Measurements from ENCODE around the gene HAUS3. TPM values are rescaled to one million over a fixed set of nuclear protein-coding genes. Genes with fewer than 3 reads are reported as not detected.

HAUS3 gene
- polyA plus RNA-seq, 3 donors = 4.4 to 5.5 (median 5.0) TPM

DNA sequence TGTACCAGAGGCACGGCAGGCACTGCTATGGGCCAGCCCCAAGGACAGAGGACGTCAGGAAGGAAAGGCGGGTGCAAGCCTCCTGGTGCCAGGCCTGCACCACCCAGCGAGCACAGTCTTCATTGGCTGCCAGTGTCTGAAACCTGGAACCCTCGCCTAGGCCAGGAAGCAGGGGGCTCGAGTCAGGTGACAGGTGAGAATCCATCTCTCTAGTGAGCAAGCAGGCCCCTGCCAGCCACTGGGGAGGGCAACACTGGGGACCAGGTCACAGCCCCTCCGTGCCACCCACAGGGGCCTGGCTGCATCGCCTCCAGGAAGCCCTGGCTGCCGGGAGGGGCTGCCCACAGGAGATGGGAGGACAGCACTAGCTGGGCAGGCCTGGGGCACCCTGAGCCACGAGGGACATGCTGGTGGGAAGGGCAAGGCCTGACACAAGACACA lies 6.9 kb upstream of the HAUS3 start:
- peaks cover 11% of the 10 kb centered on the region in 2 donors for H3K4me1 ChIP-seq (ENCODE audit: control insufficient read depth in 1 of 2, insufficient read depth in 2 of 2, low read length in 2 of 2)
- H3K4me1 Mint-ChIP-seq = peaks cover 17% of the 10 kb centered on the region
- WGBS (ENCODE audit: insufficient coverage) = 93% methylated on average over 10 of the region's 10 CpGs
- intact Hi-C loops (cut with micrococcal nuclease) = loop anchor here in 1 of 2 donors (10.0 kb wide), 1 partner anchor 674 kb away; no protein-coding TSS in a partner anchor
- H3K27ac Mint-ChIP-seq = peak overlapping the region in 2 of 7 donors; percentile 27 to 76
- peaks cover 34% of the 10 kb centered on the region for H4K20me1 ChIP-seq (ENCODE audit: insufficient read depth, low read length)
- no peaks in the 10 kb centered on the region for H3K9me3 Mint-ChIP-seq
- no peak overlapping the region for H3K9ac ChIP-seq (ENCODE audit: insufficient read depth, low read length, poor library complexity, severe bottlenecking)
- peaks cover 31 to 56% of the 10 kb centered on the region in 2 donors for H3K36me3 Mint-ChIP-seq
- DNase-seq = peak in 1 of 3 donors; percentile 1
- no peak overlapping the region for H3K4me3 Mint-ChIP-seq
- H3K27me3 ChIP-seq (ENCODE audit: control insufficient read depth in 2 of 2, insufficient read depth in 2 of 2, low read length in 2 of 2) = no peaks in the 10 kb centered on the region
- H3K27me3 Mint-ChIP-seq (ENCODE audit: low read depth in 3 of 3) = no peaks in the 10 kb centered on the region
- TF ChIP-seq, protein P1, sequence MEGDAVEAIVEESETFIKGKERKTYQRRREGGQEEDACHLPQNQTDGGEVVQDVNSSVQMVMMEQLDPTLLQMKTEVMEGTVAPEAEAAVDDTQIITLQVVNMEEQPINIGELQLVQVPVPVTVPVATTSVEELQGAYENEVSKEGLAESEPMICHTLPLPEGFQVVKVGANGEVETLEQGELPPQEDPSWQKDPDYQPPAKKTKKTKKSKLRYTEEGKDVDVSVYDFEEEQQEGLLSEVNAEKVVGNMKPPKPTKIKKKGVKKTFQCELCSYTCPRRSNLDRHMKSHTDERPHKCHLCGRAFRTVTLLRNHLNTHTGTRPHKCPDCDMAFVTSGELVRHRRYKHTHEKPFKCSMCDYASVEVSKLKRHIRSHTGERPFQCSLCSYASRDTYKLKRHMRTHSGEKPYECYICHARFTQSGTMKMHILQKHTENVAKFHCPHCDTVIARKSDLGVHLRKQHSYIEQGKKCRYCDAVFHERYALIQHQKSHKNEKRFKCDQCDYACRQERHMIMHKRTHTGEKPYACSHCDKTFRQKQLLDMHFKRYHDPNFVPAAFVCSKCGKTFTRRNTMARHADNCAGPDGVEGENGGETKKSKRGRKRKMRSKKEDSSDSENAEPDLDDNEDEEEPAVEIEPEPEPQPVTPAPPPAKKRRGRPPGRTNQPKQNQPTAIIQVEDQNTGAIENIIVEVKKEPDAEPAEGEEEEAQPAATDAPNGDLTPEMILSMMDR (IDR thresholded peaks at IDR 0.05) = no peak
- no peak overlapping the region for H3K27ac ChIP-seq (ENCODE audit: low read depth in 1 of 2, low read length in 2 of 2)
- no peak overlapping the region for H3K4me3 ChIP-seq (replicated peaks in 1 of 3; ENCODE audit: low read depth in 2 of 3, low read length in 3 of 3)
- H3K36me3 ChIP-seq (replicated peaks in 1 of 2; ENCODE audit: control insufficient read depth in 1 of 2, insufficient read depth in 2 of 2, low read length in 2 of 2) = peaks cover 51 to 56% of the 10 kb centered on the region in 2 donors
- H2AFZ ChIP-seq (ENCODE audit: insufficient read depth, low read depth, low read length, poor library complexity, severe bottlenecking) = no peak overlapping the region
- H3K9me3 ChIP-seq (replicated peaks in 1 of 2; ENCODE audit: control insufficient read depth in 1 of 2, insufficient read depth in 1 of 2, low read length in 2 of 2) = no peaks in the 10 kb centered on the region
- no peak overlapping the region for H3K4me2 ChIP-seq (replicated peaks; ENCODE audit: extremely low read depth, low read length, poor library complexity, severe bottlenecking)
- no peaks in the 10 kb centered on the region for H3K79me2 ChIP-seq (ENCODE audit: insufficient read depth, low read length)

DNA sequence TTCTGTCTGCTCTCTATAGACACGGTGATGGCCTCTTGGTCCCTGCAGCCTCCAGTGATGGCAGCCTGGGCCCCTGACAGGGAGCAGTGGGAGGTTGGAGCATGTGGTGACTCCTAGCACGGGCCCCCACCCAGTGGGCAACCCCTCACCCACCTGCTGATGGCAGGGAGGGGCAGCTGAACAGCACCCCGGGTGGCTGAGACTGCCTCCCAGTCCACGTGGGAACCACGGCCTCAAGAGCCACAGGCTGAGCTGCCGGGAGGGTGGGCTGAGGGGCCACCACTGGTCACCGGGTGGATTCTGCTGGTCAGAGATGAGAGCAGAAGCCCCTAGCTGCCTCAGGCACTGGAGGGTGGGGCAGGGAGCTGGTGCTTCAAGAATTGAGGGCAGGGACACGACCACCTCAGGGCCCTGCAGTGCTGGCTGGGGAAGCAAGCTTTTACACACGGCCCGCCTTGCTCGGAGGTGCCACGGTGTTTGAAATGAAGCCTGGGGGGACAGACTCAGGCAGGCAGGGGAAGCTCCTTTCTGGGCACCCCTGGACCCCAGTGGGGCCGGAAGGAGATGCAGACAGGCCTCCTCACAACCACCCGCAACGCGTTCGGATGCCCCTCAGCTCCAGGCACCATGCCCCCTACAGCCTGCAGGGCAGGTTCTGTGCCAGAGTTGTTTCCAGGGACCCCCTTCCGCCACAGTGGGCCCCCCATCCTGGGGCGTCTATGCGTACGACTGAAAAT lies 6.3 kb upstream of the HAUS3 start:
- no peak overlapping the region for H3K4me3 ChIP-seq (replicated peaks in 1 of 3; ENCODE audit: low read depth in 2 of 3, low read length in 3 of 3)
- no peaks in the 10 kb centered on the region for H3K9me3 ChIP-seq (replicated peaks in 1 of 2; ENCODE audit: control insufficient read depth in 1 of 2, insufficient read depth in 1 of 2, low read length in 2 of 2)
- H3K4me2 ChIP-seq (replicated peaks; ENCODE audit: extremely low read depth, low read length, poor library complexity, severe bottlenecking) = no peak overlapping the region
- H3K4me1 ChIP-seq (ENCODE audit: control insufficient read depth in 1 of 2, insufficient read depth in 2 of 2, low read length in 2 of 2) = peaks cover 17 to 18% of the 10 kb centered on the region in 2 donors
- TF ChIP-seq, protein P1 (IDR thresholded peaks at IDR 0.05) = no peak
- Mint-ChIP-seq H3K27me3 (ENCODE audit: low read depth in 3 of 3) (no peaks in the 10 kb centered on the region), H3K4me3 (no peak overlapping the region), H3K4me1 (peaks cover 23% of the 10 kb centered on the region), H3K9me3 (no peaks in the 10 kb centered on the region), H3K36me3 (peaks cover 26 to 50% of the 10 kb centered on the region in 2 donors), H3K27ac (no peak overlapping the region)
- H3K36me3 ChIP-seq (replicated peaks in 1 of 2; ENCODE audit: control insufficient read depth in 1 of 2, insufficient read depth in 2 of 2, low read length in 2 of 2) = peaks cover 45 to 50% of the 10 kb centered on the region in 2 donors
- 94% methylated on average over 19 of the region's 21 CpGs for WGBS (ENCODE audit: insufficient coverage)
- intact Hi-C loops (cut with micrococcal nuclease) = loop anchor here in 1 of 2 donors (10.0 kb wide), 1 partner anchor 673 kb away; no protein-coding TSS in a partner anchor
- no peak for DNase-seq
- H2AFZ ChIP-seq (ENCODE audit: insufficient read depth, low read depth, low read length, poor library complexity, severe bottlenecking) = no peak overlapping the region
- no peak overlapping the region for H3K27ac ChIP-seq (ENCODE audit: low read depth in 1 of 2, low read length in 2 of 2)
- no peaks in the 10 kb centered on the region for H3K79me2 ChIP-seq (ENCODE audit: insufficient read depth, low read length)
- H3K9ac ChIP-seq (ENCODE audit: insufficient read depth, low read length, poor library complexity, severe bottlenecking) = no peak overlapping the region
- peaks cover 27% of the 10 kb centered on the region for H4K20me1 ChIP-seq (ENCODE audit: insufficient read depth, low read length)
- H3K27me3 ChIP-seq (ENCODE audit: control insufficient read depth in 2 of 2, insufficient read depth in 2 of 2, low read length in 2 of 2) = no peaks in the 10 kb centered on the region
